Trophoblast cell (in vitro differentiated cells and primary cell): ENCODE results near the gene MLC1.

Source experiments
- DNase-seq, 2 donors: peaks; one replicate each; pipeline ENCODE4 v3.0.0-alpha.2; 2016
- H2AFZ ChIP-seq: 2 replicates; pipeline ENCODE4 v1.6.1; 2013; ENCODE audit warnings: low read length, moderate library complexity, mild to moderate bottlenecking; ENCODE audit not compliant: insufficient read depth, poor library complexity
- H2AK5ac ChIP-seq: 2 replicates; pipeline ENCODE4 v1.6.1; 2013; ENCODE audit warnings: mild to moderate bottlenecking, low read length
- H2BK120ac ChIP-seq: 2 replicates; pipeline ENCODE4 v1.6.1; 2013; ENCODE audit warnings: low read length, mild to moderate bottlenecking, moderate library complexity; ENCODE audit not compliant: insufficient read depth, poor library complexity
- H2BK12ac ChIP-seq: 2 replicates; pipeline ENCODE4 v1.6.1; 2013; ENCODE audit warnings: mild to moderate bottlenecking, low read length, moderate library complexity
- H2BK5ac ChIP-seq: 2 replicates; pipeline ENCODE4 v1.6.1; 2013; ENCODE audit warnings: low read length, low read depth, moderate library complexity, mild to moderate bottlenecking; ENCODE audit not compliant: poor library complexity
- H3K14ac ChIP-seq: 2 replicates; pipeline ENCODE4 v1.6.1; 2013; ENCODE audit warnings: mild to moderate bottlenecking, low read length
- H3K18ac ChIP-seq: 2 replicates; pipeline ENCODE4 v1.6.1; 2013; ENCODE audit warnings: mild to moderate bottlenecking, low read length
- H3K23ac ChIP-seq: 2 replicates; pipeline ENCODE4 v1.6.1; 2013; ENCODE audit warnings: low read length
- H3K27ac ChIP-seq: 2 replicates; pipeline ENCODE4 v1.5.1; 2013; ENCODE audit warnings: low read depth, mild to moderate bottlenecking, inconsistent platforms, low read length, moderate library complexity
- H3K27me3 ChIP-seq: 2 replicates; pipeline ENCODE4 v1.6.1; 2013; ENCODE audit warnings: inconsistent platforms, mild to moderate bottlenecking, low read length, moderate library complexity; ENCODE audit not compliant: insufficient read depth
- H3K36me3 ChIP-seq, 2 experiments: 1 replicate in 1 of 2; 2 replicates in 1 of 2; pipeline ENCODE4 v1.6.1; 2013; ENCODE audit warnings: low read length in 2 of 2, mild to moderate bottlenecking in 2 of 2, moderate library complexity in 1 of 2; ENCODE audit not compliant: insufficient read depth in 2 of 2, control insufficient read depth in 1 of 2
- H3K4ac ChIP-seq: 2 replicates; pipeline ENCODE4 v1.6.1; 2013; ENCODE audit warnings: low read depth, mild to moderate bottlenecking, low read length, moderate library complexity
- H3K4me1 ChIP-seq, 2 experiments: 1 replicate in 1 of 2; 2 replicates in 1 of 2; pipeline ENCODE4 v1.6.1; 2013; ENCODE audit warnings: low read length in 2 of 2, mild to moderate bottlenecking in 2 of 2, moderate library complexity in 1 of 2; ENCODE audit not compliant: insufficient read depth in 2 of 2, control insufficient read depth in 1 of 2
- H3K4me2 ChIP-seq: 2 replicates; pipeline ENCODE4 v1.6.1; 2013; ENCODE audit warnings: inconsistent platforms, mild to moderate bottlenecking, low read length, moderate library complexity
- H3K4me3 ChIP-seq: 2 replicates; pipeline ENCODE4 v1.5.1; 2013; ENCODE audit warnings: mild to moderate bottlenecking, low read depth, low read length, inconsistent platforms
- H3K79me1 ChIP-seq: one replicate; pipeline ENCODE4 v1.6.1; 2013; ENCODE audit warnings: low read length
- H3K79me2 ChIP-seq: 2 replicates; pipeline ENCODE4 v1.6.1; 2013; ENCODE audit warnings: low read length, mild to moderate bottlenecking; ENCODE audit not compliant: control insufficient read depth, insufficient read depth, poor library complexity
- H3K9ac ChIP-seq: 2 replicates; pipeline ENCODE4 v1.6.1; 2013; ENCODE audit warnings: mild to moderate bottlenecking, low read length
- H3K9me3 ChIP-seq: 2 replicates; pipeline ENCODE4 v1.6.1; 2013; ENCODE audit warnings: low read depth, mild to moderate bottlenecking, control low read depth, inconsistent platforms, low read length; ENCODE audit not compliant: insufficient read depth
- H4K12ac ChIP-seq: 2 replicates; pipeline ENCODE4 v1.6.1; 2013; ENCODE audit warnings: low read depth, mild to moderate bottlenecking, low read length, moderate library complexity
- H4K8ac ChIP-seq: 2 replicates; pipeline ENCODE4 v1.6.1; 2013; ENCODE audit warnings: low read depth, mild to moderate bottlenecking, low read length, moderate library complexity
- H4K91ac ChIP-seq: one replicate; pipeline ENCODE4 v1.6.1; 2013; ENCODE audit warnings: low read depth, mild to moderate bottlenecking, low read length, moderate library complexity
- WGBS: extraction: QIAGEN DNeasy Blood & Tissue Kit; methylation state at CpG from one replicate; pipeline ENCODE4 v1.1.7; 2013; ENCODE audit warnings: missing lambda C conversion rate; ENCODE audit not compliant: insufficient read length, insufficient coverage; ENCODE audit errors: extremely low coverage; 5-methylcytosine and 5-hydroxymethylcytosine counted together

Gene MLC1

GRCh38 chr22:50048836-50049235 is 36.4 kb downstream of the MLC1 start:
- Histone ChIP-seq H2BK120ac (no peak overlapping the region), H3K23ac (no peak overlapping the region), H2AK5ac (no peak overlapping the region), H3K4ac (no peak overlapping the region), H3K9ac (no peak overlapping the region), H3K9me3 (peaks cover 3% of the 10 kb centered on the region), H2BK5ac (no peak overlapping the region), H3K27ac (no peak overlapping the region), H2BK12ac (no peak overlapping the region), H3K4me3 (no peak overlapping the region), H3K36me3 (no peaks in the 10 kb centered on the region), H3K4me2 (no peak overlapping the region), H3K79me2 (no peaks in the 10 kb centered on the region), H4K91ac (no peak overlapping the region), H3K14ac (no peak overlapping the region), H4K12ac (no peak overlapping the region), H3K4me1 (no peaks in the 10 kb centered on the region), H3K18ac (no peak overlapping the region), H3K79me1 (no peaks in the 10 kb centered on the region), H3K27me3 (no peaks in the 10 kb centered on the region), H4K8ac (no peak overlapping the region), H2AFZ (no peak overlapping the region)
- WGBS = no CpG with 5 or more reads among the region's 17 CpGs
- no peak for DNase-seq

- WGBS = no CpG with 5 or more reads among the region's 12 CpGs
- Histone ChIP-seq H4K12ac (no peak overlapping the region), H3K27ac (no peak overlapping the region), H3K79me1 (no peaks in the 10 kb centered on the region), H2AK5ac (no peak overlapping the region), H2BK12ac (no peak overlapping the region), H3K9me3 (no peaks in the 10 kb centered on the region), H3K18ac (no peak overlapping the region), H3K23ac (no peak overlapping the region), H4K91ac (no peak overlapping the region), H3K9ac (no peak overlapping the region), H3K27me3 (no peaks in the 10 kb centered on the region), H3K4ac (no peak overlapping the region), H2BK5ac (no peak overlapping the region), H3K79me2 (no peaks in the 10 kb centered on the region), H4K8ac (no peak overlapping the region), H3K36me3 (no peaks in the 10 kb centered on the region), H2AFZ (no peak overlapping the region), H3K4me1 (no peaks in the 10 kb centered on the region), H3K14ac (no peak overlapping the region), H2BK120ac (no peak overlapping the region), H3K4me3 (no peak overlapping the region), H3K4me2 (no peak overlapping the region)
- no peak for DNase-seq
These were observed 37.0 kb downstream of the MLC1 start for GRCh38 chr22:50048061-50048765.

GRCh38 chr22:50047346-50047745 is 37.9 kb downstream of the MLC1 start:
- Histone ChIP-seq H3K14ac (no peak overlapping the region), H3K18ac (no peak overlapping the region), H3K9ac (no peak overlapping the region), H3K79me2 (no peaks in the 10 kb centered on the region), H3K27ac (no peak overlapping the region), H3K23ac (no peak overlapping the region), H4K12ac (no peak overlapping the region), H2AFZ (no peak overlapping the region), H3K4me3 (no peak overlapping the region), H4K91ac (no peak overlapping the region), H3K79me1 (no peaks in the 10 kb centered on the region), H3K36me3 (no peaks in the 10 kb centered on the region), H2BK5ac (no peak overlapping the region), H3K4me2 (no peak overlapping the region), H2AK5ac (no peak overlapping the region), H3K4me1 (no peaks in the 10 kb centered on the region), H3K4ac (no peak overlapping the region), H2BK120ac (no peak overlapping the region), H4K8ac (no peak overlapping the region), H2BK12ac (no peak overlapping the region), H3K9me3 (no peaks in the 10 kb centered on the region), H3K27me3 (no peaks in the 10 kb centered on the region)
- WGBS = no CpG with 5 or more reads among the region's 16 CpGs
- DNase-seq = no peak

GRCh38 chr22:50046481-50047245 is 38.6 kb downstream of the MLC1 start:
- H4K12ac ChIP-seq = no peak overlapping the region
- H3K4me1 ChIP-seq = no peaks in the 10 kb centered on the region
- no peak overlapping the region for H3K18ac ChIP-seq
- no peak overlapping the region for H3K23ac ChIP-seq
- no peak overlapping the region for H2BK5ac ChIP-seq
- no peak overlapping the region for H3K4ac ChIP-seq
- no peaks in the 10 kb centered on the region for H3K79me1 ChIP-seq
- no peak overlapping the region for H3K4me3 ChIP-seq
- H2AFZ ChIP-seq = no peak overlapping the region
- no peak overlapping the region for H2BK12ac ChIP-seq
- no peak for DNase-seq
- H3K14ac ChIP-seq = no peak overlapping the region
- H3K36me3 ChIP-seq = no peaks in the 10 kb centered on the region
- no peak overlapping the region for H3K27ac ChIP-seq
- no peaks in the 10 kb centered on the region for H3K27me3 ChIP-seq
- no peak overlapping the region for H4K91ac ChIP-seq
- H3K9ac ChIP-seq = no peak overlapping the region
- WGBS = no CpG with 5 or more reads among the region's 27 CpGs
- no peak overlapping the region for H2BK120ac ChIP-seq
- H4K8ac ChIP-seq = no peak overlapping the region
- H3K79me2 ChIP-seq = no peaks in the 10 kb centered on the region
- no peak overlapping the region for H2AK5ac ChIP-seq
- no peak overlapping the region for H3K4me2 ChIP-seq
- no peaks in the 10 kb centered on the region for H3K9me3 ChIP-seq
